Testis (tissue), 3 donors: ENCODE data around the gene CTSE. TPM values are rescaled to one million over a fixed set of nuclear protein-coding genes. Genes with fewer than 3 reads are reported as not detected.

ENCODE experiments used
- DNase-seq: peaks from one replicate; pipeline ENCODE4 v3.0.0-alpha.2; 2019
- H3K27ac ChIP-seq, 2 donors: fragments of 200-600 bp; sonication (generic); one replicate each; pipeline ENCODE4 v1.5.1; 2019
- H3K27me3 ChIP-seq: fragments of 200-600 bp; sonication (generic); one replicate; pipeline ENCODE4 v1.5.1; 2019
- H3K36me3 ChIP-seq: fragments of 200-600 bp; sonication (generic); one replicate; pipeline ENCODE4 v1.5.1; 2017; ENCODE audit warnings: low read depth; ENCODE audit errors: missing control alignments
- H3K4me1 ChIP-seq: fragments of 200-600 bp; sonication (generic); one replicate; pipeline ENCODE4 v1.5.1; 2019
- H3K4me3 ChIP-seq, 2 donors: fragments of 200-600 bp; sonication (generic); one replicate each; pipeline ENCODE4 v1.5.1; 2017 to 2019
- H3K9me3 ChIP-seq: fragments of 200-600 bp; sonication (generic); one replicate; pipeline ENCODE4 v1.5.1; 2017
- CTCF ChIP-seq, 3 experiments: fragments of 450-650 bp in 2 of 3; fragments of 200-600 bp in 1 of 3; sonication (generic) in 1 of 3; IDR thresholded peaks; one replicate each; pipeline ENCODE4 v1.5.1; 2016 to 2019; ENCODE audit warnings: antibody characterized with exemption in 3 of 3, mild to moderate bottlenecking in 2 of 3, moderate library complexity in 1 of 3
- POLR2A ChIP-seq: fragments of 450-650 bp; IDR thresholded peaks from one replicate; pipeline ENCODE4 v1.6.1; 2017; ENCODE audit warnings: antibody characterized with exemption, mild to moderate bottlenecking, moderate library complexity
- WGBS, 2 donors: methylation state at CpG; one replicate each; pipeline ENCODE4 v1.1.5; 2018; 5-methylcytosine and 5-hydroxymethylcytosine counted together
- intact Hi-C: fragments of 100-400 bp; cut with DNase I; formaldehyde crosslinking; loops from one replicate; pipeline ENCODE4 v1.15.1; 2023; ENCODE audit warnings: low total_unique reads
- polyA plus RNA-seq: library from polyadenylated mRNA; stranded (reverse); fragments of 350-450 nt; fragmentation: Illumina TruSeq; extraction: RNeasy Lipid Tissue Mini Kit (QIAGEN cat#74804); gene quantifications from one replicate; pipeline ENCODE4 v1.2.3, GENCODE V29; 2014; ENCODE audit warnings: low read depth, low replicate concordance; ENCODE audit not compliant: insufficient read depth
- total RNA-seq, 2 donors: library from RNA; depleted of rRNA; stranded (reverse); fragments of >200 nt; gene quantifications; one replicate each; pipeline ENCODE4 v1.2.3, GENCODE V29; 2016

CTSE gene
- total and polyA plus RNA-seq, 3 donors from 2014 or later, result 0.16 to 0.98 TPM; not detected in 1

DNA sequence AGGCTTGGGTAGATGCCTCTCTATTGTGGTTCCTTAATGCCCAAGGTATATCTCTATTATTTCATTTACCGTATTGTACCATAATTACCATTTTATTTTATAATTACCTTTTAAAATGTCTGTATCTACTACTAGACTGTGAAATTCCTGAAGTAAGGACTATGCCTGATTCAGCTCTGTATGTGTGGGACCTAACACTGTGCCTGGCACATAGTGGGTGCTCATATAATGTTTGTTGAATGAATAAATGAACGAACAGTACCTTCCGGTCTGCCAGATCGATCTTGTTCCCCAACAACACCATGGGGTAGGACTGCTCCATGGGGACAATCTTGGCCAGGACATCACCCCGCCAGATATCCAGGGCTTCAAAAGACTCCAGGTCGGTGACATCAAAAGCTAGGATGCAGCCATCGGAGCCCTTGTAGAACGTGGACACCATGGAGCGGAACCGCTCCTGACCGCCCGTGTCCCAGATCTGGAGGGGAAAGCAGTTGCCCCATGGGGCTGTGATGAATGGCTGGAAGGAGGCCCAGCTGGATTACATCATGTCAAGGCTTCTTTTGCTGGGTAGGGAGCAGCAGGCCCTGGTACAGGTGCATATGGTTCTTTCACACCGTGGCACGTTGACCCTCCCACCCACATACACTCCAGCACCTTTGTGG, 31.3 kb downstream of the CTSE start:
- 91 to 96% methylated on average over 14 of the region's 14 CpGs for WGBS, 2 donors
- H3K4me3 ChIP-seq, result no peak overlapping the region
- intact Hi-C loops, result no loop called here
- no peak overlapping the region for H3K27ac ChIP-seq
- no peaks in the 10 kb centered on the region for H3K9me3 ChIP-seq
- H3K27me3 ChIP-seq, result no peaks in the 10 kb centered on the region
- no peaks in the 10 kb centered on the region for H3K4me1 ChIP-seq
- TF ChIP-seq CTCF (IDR thresholded peaks at IDR 0.05) (no peak), POLR2A (no peak)
- no peak for DNase-seq
- H3K36me3 ChIP-seq, result no peaks in the 10 kb centered on the region

DNA sequence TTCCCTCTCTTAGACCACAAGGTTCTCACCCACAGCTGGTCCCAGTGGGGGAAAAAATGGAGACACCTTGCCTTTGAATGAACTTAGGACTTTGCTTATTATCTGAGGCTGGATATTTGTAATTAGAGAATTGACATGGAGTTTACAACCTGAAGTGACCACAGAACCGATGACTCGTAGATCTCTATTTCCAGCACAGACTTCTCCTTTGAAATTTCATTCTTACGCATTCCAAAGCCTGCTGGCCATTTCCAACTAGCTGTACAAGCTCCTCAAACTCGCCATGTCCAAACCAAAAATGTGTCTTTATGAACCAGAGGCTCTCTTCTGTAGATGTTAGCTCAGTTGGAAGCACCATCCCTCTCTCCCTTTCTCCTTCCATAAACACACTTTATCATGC, 32.5 kb downstream of the CTSE start:
- no peaks in the 10 kb centered on the region for H3K9me3 ChIP-seq
- 86 to 96% methylated on average over 4 of the region's 4 CpGs for WGBS, 2 donors
- H3K4me1 ChIP-seq, result peaks cover 8% of the 10 kb centered on the region
- no peak overlapping the region for H3K4me3 ChIP-seq
- H3K27ac ChIP-seq, result no peak overlapping the region
- TF ChIP-seq CTCF (IDR thresholded peaks at IDR 0.05), result no peak
- no peak for TF ChIP-seq POLR2A
- DNase-seq, result no peak
- intact Hi-C loops, result no loop called here
- no peaks in the 10 kb centered on the region for H3K36me3 ChIP-seq
- no peaks in the 10 kb centered on the region for H3K27me3 ChIP-seq

DNA sequence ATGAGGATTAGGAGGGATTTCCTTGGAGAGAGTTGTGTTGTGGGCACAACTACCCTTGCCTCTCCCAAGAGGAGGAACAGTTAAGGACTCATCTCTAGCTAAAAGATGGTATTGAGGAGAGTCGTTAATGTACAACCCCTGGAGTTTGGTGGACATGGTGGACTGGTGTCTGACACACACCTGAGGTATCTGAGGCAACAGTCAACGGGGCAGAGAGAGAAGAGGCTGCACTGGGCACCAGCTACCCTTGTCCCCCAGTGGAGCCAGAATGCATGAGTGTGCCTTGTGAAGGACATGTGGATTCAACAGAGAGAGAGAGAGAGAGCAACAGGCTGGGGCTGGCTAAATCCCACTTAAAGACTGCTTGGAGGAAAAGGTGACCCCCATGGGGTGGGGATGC, 33.5 kb downstream of the CTSE start:
- 85 to 86% methylated on average over 2 of the region's 2 CpGs for WGBS, 2 donors
- TF ChIP-seq CTCF (IDR thresholded peaks at IDR 0.05), result no peak
- no peak for TF ChIP-seq POLR2A
- no peaks in the 10 kb centered on the region for H3K27me3 ChIP-seq
- H3K9me3 ChIP-seq, result no peaks in the 10 kb centered on the region
- H3K4me1 ChIP-seq, result peaks cover 11% of the 10 kb centered on the region
- intact Hi-C loops, result no loop called here
- no peak for DNase-seq
- H3K36me3 ChIP-seq, result no peaks in the 10 kb centered on the region
- H3K4me3 ChIP-seq, result no peak overlapping the region
- no peak overlapping the region for H3K27ac ChIP-seq

DNA sequence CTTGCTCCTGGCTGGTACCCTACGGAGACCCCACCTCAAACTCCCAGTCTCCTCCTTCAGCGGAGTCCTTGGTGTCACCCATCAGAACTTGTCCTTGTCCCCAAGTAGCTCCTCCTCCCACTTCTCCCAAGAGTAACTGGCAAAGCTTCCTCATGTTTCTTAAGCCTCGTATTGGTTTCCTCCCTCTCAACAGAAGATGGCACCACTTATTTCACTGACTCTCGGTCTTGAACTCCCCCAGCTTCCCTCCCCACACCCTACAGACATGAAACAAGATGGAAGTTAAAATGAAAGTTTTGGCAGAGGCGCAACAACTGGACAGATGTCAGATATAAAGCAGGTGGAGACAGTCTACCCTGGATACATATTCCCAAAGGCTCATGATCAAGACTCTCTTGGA, 33.9 kb downstream of the CTSE start:
- Histone ChIP-seq H3K9me3 (no peaks in the 10 kb centered on the region), H3K36me3 (no peaks in the 10 kb centered on the region), H3K27ac (no peak overlapping the region), H3K4me1 (peaks cover 11% of the 10 kb centered on the region), H3K4me3 (no peak overlapping the region), H3K27me3 (no peaks in the 10 kb centered on the region)
- 76 to 81% methylated on average over 5 of the region's 5 CpGs for WGBS, 2 donors
- intact Hi-C loops, result loop anchor here (10.0 kb wide), 1 partner anchor 115 kb away; no protein-coding TSS in a partner anchor
- TF ChIP-seq CTCF (IDR thresholded peaks at IDR 0.05), result no peak
- no peak for TF ChIP-seq POLR2A
- DNase-seq, result no peak

- WGBS, 2 donors, result 37 to 51% methylated on average over 12 of the region's 12 CpGs
- intact Hi-C loops, result loop anchor here (10.0 kb wide), 1 partner anchor 116 kb away; no protein-coding TSS in a partner anchor
- H3K36me3 ChIP-seq, result no peaks in the 10 kb centered on the region
These were observed 35.1 kb downstream of the CTSE start for GRCh38 chr1:205988585-205988995.

More at GRCh38 chr1:205988585-205988995, 35.1 kb downstream of the CTSE start:
- Histone ChIP-seq H3K9me3 (no peaks in the 10 kb centered on the region), H3K4me3 (no peak overlapping the region), H3K27me3 (no peaks in the 10 kb centered on the region), H3K27ac (no peak overlapping the region), H3K4me1 (peaks cover 11% of the 10 kb centered on the region)
- no peak for TF ChIP-seq POLR2A
- no peak for TF ChIP-seq CTCF (IDR thresholded peaks at IDR 0.05)
- no peak for DNase-seq
